HUES48 (cell line): ENCODE results near the gene ZC3H7B.

Experiments
- H3K27ac ChIP-seq: one replicate; pipeline ENCODE4 v1.7.0; 2013; ENCODE audit warnings: low read depth, low read length, inconsistent platforms
- H3K27me3 ChIP-seq: 2 replicates; pipeline ENCODE4 v1.6.1; 2013; ENCODE audit warnings: mild to moderate bottlenecking, low read length; ENCODE audit not compliant: control insufficient read depth, insufficient read depth
- H3K36me3 ChIP-seq: 2 replicates; pipeline ENCODE4 v1.6.1; 2013; ENCODE audit warnings: low read length; ENCODE audit not compliant: control insufficient read depth, insufficient read depth
- H3K4me1 ChIP-seq: 2 replicates; pipeline ENCODE4 v1.6.1; 2013; ENCODE audit warnings: mild to moderate bottlenecking, low read length; ENCODE audit not compliant: control insufficient read depth, insufficient read depth
- H3K4me3 ChIP-seq: 2 replicates; pipeline ENCODE4 v1.5.1; 2013; ENCODE audit warnings: mild to moderate bottlenecking, low read depth, low read length
- H3K9ac ChIP-seq: 2 replicates; pipeline ENCODE4 v1.6.1; 2013; ENCODE audit warnings: mild to moderate bottlenecking, low read depth, low read length, moderate library complexity
- H3K9me3 ChIP-seq: 2 replicates; pipeline ENCODE4 v1.6.1; 2013; ENCODE audit warnings: low read length; ENCODE audit not compliant: control insufficient read depth, insufficient read depth

The ZC3H7B gene

GRCh38 chr22:41344189-41344788 lies 43.0 kb downstream of the ZC3H7B start:
- Histone ChIP-seq H3K36me3 (peaks cover 85% of the 10 kb centered on the region), H3K4me3 (no peak overlapping the region), H3K9me3 (no peaks in the 10 kb centered on the region), H3K4me1 (no peaks in the 10 kb centered on the region), H3K27me3 (no peaks in the 10 kb centered on the region), H3K9ac (no peak overlapping the region), H3K27ac (no peak overlapping the region)

DNA sequence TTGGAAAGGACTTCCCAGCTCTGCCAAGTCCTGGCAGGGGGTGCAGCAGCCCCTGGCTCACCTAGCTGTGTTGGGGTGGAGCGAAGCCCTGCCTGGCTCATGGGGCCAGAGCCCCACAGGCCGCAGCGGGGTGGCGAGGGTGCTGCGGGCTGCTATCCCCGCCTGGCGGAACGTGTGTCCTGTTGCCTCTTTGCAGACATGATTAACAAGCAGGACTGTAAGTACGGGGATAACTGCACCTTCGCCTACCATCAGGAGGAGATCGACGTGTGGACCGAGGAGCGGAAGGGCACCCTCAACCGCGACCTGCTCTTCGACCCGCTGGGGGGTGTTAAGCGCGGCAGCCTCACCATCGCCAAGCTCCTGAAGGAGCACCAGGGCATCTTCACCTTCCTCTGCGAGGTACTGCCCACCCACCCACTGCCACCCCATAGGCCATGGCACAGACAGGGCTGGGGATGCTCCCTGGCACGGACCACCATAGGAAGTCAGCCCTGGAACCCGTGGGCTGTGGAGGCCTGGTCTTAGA lies 44.5 kb downstream of the ZC3H7B start:
- Histone ChIP-seq H3K4me1 (no peaks in the 10 kb centered on the region), H3K9ac (no peak overlapping the region), H3K9me3 (no peaks in the 10 kb centered on the region), H3K27me3 (no peaks in the 10 kb centered on the region), H3K27ac (no peak overlapping the region), H3K4me3 (no peak overlapping the region), H3K36me3 (peaks cover 86% of the 10 kb centered on the region)

- H3K9me3 ChIP-seq: no peaks in the 10 kb centered on the region
- no peak overlapping the region for H3K9ac ChIP-seq
- H3K27me3 ChIP-seq: no peaks in the 10 kb centered on the region
- H3K4me3 ChIP-seq: no peak overlapping the region
- H3K4me1 ChIP-seq: no peaks in the 10 kb centered on the region
- H3K36me3 ChIP-seq: peaks cover 96% of the 10 kb centered on the region
- no peak overlapping the region for H3K27ac ChIP-seq
These were observed 45.9 kb downstream of the ZC3H7B start for GRCh38 chr22:41347066-41347859.

DNA sequence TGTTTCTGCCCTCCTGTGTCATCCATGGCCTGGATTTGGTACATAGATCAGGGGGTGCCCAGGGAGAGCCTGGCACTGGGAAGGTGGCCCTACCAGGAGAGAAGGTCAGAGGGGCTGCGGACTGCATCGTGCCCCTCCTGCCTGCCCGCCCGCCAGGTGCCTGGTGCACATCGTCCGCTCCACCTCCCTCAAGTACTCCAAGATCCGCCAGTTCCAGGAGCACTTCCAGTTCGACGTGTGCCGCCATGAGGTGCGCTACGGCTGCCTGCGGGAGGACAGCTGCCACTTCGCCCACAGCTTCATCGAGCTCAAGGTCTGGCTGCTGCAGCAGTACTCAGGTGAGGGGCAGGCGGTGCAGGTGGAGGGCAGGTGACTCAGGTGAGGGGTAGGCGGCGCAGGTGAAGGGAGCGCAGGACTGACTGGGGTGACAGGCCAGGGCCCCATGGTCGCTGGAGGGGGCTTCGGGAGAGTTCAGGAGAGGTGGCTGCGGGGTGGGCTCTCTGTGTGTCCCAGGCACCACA lies 47.7 kb downstream of the ZC3H7B start:
- no peaks in the 10 kb centered on the region for H3K9me3 ChIP-seq
- H3K9ac ChIP-seq: no peak overlapping the region
- H3K4me1 ChIP-seq: no peaks in the 10 kb centered on the region
- no peak overlapping the region for H3K27ac ChIP-seq
- H3K36me3 ChIP-seq: peaks cover 93% of the 10 kb centered on the region
- no peak overlapping the region for H3K4me3 ChIP-seq
- H3K27me3 ChIP-seq: no peaks in the 10 kb centered on the region

GRCh38 chr22:41350087-41350486 lies 48.8 kb downstream of the ZC3H7B start:
- H3K9ac ChIP-seq: no peak overlapping the region
- no peaks in the 10 kb centered on the region for H3K9me3 ChIP-seq
- no peaks in the 10 kb centered on the region for H3K4me1 ChIP-seq
- H3K36me3 ChIP-seq: peaks cover 91% of the 10 kb centered on the region
- no peak overlapping the region for H3K27ac ChIP-seq
- no peaks in the 10 kb centered on the region for H3K27me3 ChIP-seq
- H3K4me3 ChIP-seq: no peak overlapping the region

DNA sequence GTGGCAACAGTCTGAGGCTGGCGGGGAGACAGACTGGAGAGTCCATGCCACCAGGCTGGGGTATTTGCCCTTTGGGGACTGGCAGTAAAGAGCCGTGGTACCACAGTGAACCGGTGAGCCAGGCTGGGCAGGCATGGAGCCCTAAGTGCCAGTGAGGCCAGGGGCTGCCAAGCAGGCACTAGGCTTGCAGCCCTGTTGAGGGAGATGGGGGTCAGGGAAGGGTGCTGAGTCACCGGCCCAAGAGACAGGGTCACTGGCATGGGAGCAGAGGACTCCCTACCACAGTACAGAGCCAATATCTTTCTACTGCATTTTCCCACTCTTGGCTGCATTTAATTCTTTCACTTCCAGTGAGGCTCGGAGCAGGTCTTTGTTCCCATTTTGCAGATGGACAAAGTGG lies 49.7 kb downstream of the ZC3H7B start:
- no peaks in the 10 kb centered on the region for H3K4me1 ChIP-seq
- H3K9me3 ChIP-seq: no peaks in the 10 kb centered on the region
- H3K9ac ChIP-seq: no peak overlapping the region
- no peaks in the 10 kb centered on the region for H3K27me3 ChIP-seq
- H3K27ac ChIP-seq: no peak overlapping the region
- peaks cover 94% of the 10 kb centered on the region for H3K36me3 ChIP-seq
- no peak overlapping the region for H3K4me3 ChIP-seq

DNA sequence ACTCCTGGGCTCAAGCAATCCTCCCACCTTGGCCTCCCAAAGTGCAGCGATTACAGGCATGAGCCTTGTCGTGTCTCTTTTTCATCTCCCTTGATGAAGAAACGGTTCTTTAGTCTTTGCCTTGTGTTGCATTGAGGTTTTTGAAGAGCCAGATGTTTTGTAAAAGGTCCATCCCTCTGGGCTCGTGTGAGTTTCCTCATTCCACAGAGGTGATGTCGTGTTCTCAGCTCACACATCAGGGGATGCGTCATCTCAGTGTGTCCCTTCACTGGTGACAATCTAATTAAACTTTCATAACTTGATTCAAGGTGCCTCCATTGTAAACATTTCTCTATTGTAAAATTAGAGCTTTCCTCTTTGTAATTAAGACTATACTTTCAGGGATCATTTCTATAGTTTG lies 50.7 kb downstream of the ZC3H7B start:
- no peaks in the 10 kb centered on the region for H3K9me3 ChIP-seq
- no peak overlapping the region for H3K9ac ChIP-seq
- H3K4me3 ChIP-seq: no peak overlapping the region
- no peaks in the 10 kb centered on the region for H3K27me3 ChIP-seq
- peaks cover 94% of the 10 kb centered on the region for H3K36me3 ChIP-seq
- no peak overlapping the region for H3K27ac ChIP-seq
- H3K4me1 ChIP-seq: no peaks in the 10 kb centered on the region

DNA sequence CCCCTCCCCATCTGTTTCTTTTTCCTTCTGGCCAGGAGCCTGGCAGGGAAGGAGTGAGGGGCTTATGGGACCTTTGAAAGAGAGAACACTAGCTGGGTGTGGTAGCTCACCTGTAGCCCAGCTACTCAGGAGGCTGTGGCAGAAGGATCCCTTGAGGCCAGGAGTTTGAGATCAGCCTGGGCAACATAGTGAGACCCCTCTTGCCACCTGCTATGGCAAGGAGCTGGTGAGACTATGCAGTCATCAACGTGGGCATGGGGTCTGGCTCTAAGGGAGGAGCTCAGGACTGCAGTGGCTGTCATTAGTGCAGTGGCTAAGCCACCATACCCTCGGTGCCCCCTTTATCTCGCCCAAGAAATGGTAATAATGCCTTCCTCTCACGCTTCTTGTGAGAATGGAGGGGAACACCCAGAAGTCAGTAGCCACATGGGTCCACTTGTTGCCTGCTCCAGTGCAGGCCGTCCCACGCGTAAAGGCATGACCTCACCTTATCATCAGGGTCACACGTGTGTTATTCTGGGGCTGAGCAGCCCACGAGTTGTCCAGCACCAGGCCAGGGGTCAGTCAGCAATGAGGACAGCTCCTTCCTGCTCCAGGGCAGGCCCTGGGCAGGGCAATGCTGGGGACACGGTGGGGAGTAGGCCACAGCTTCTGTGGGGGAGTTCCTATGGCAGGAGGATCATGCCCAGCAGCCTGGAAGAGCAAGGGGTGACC lies 52.7 kb downstream of the ZC3H7B start:
- no peak overlapping the region for H3K9ac ChIP-seq
- H3K27ac ChIP-seq: no peak overlapping the region
- no peak overlapping the region for H3K4me3 ChIP-seq
- H3K27me3 ChIP-seq: no peaks in the 10 kb centered on the region
- peaks cover 85% of the 10 kb centered on the region for H3K36me3 ChIP-seq
- 0 out of 2 replicates have a peak, but pooled peaks cover 3% of the 10 kb centered on the region for H3K4me1 ChIP-seq
- no peaks in the 10 kb centered on the region for H3K9me3 ChIP-seq

DNA sequence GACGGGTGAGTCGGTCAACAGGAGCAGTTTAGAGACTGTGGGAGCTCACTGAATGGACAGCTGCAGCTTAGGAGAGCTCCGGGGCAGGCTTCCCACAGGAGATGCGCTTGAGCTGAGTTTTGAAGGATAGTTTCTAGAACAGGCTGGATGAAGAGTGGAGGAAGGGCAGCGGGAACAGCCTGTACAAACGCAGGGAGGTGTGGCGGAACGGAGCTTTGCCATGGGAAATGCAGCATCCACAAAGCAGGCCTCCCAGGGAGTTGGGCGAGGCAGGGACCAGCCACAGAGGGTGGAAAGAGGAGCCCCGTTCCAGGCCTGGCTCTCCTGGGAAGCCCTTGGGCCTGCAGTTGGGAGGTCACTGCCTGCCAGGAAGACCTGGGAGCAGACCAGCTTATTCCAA lies 53.7 kb downstream of the ZC3H7B start:
- Histone ChIP-seq H3K9me3 (no peaks in the 10 kb centered on the region), H3K27ac (no peak overlapping the region), H3K27me3 (no peaks in the 10 kb centered on the region), H3K9ac (no peak overlapping the region), H3K36me3 (peaks cover 77% of the 10 kb centered on the region), H3K4me3 (no peak overlapping the region), H3K4me1 (peaks cover 10% of the 10 kb centered on the region)

- Histone ChIP-seq H3K27ac (no peak overlapping the region), H3K9me3 (no peaks in the 10 kb centered on the region), H3K36me3 (peaks cover 68% of the 10 kb centered on the region), H3K4me1 (peaks cover 15% of the 10 kb centered on the region), H3K27me3 (no peaks in the 10 kb centered on the region), H3K4me3 (no peak overlapping the region), H3K9ac (no peak overlapping the region)
These were observed 54.6 kb downstream of the ZC3H7B start for GRCh38 chr22:41355895-41356294.
